GM23338 (cell line): ENCODE results near the gene HLA-DMB. TPM values are rescaled to one million over a fixed set of nuclear protein-coding genes. Genes with fewer than 3 reads are reported as not detected.

ENCODE experiments used
- ATAC-seq: fragments of 200-7000 bp; cut with Tn5 transposase; 3 replicates; pipeline ENCODE4 v1.9.1; 2020
- DNase-seq: peaks from one replicate; pipeline ENCODE4 v3.0.0-alpha.2; 2015; ENCODE audit warnings: low spot score
- H2AFZ ChIP-seq: fragments of 200-600 bp; sonication (generic); 2 replicates; pipeline ENCODE4 v1.8.0; 2016; ENCODE audit warnings: antibody characterized with exemption, mild to moderate bottlenecking, moderate library complexity
- H3F3A ChIP-seq: fragments of 200-600 bp; sonication (generic); replicated peaks from 2 replicates; pipeline ENCODE4 v1.8.0; 2017; ENCODE audit warnings: antibody characterized with exemption, mixed run types, low read depth
- H3K27ac ChIP-seq: fragments of 200-600 bp; sonication (generic); 2 replicates; pipeline ENCODE4 v1.6.1; 2016; ENCODE audit warnings: low read depth
- H3K27me3 ChIP-seq: fragments of 200-600 bp; sonication (generic); 2 replicates; pipeline ENCODE4 v1.8.0; 2016; ENCODE audit warnings: mild to moderate bottlenecking, mixed run types, moderate library complexity; ENCODE audit not compliant: insufficient read depth
- H3K36me3 ChIP-seq: fragments of 200-600 bp; sonication (generic); 2 replicates; pipeline ENCODE4 v1.8.0; 2016; ENCODE audit warnings: mild to moderate bottlenecking; ENCODE audit not compliant: insufficient read depth
- H3K4me1 ChIP-seq: fragments of 200-600 bp; sonication (generic); 2 replicates; pipeline ENCODE4 v1.8.0; 2016; ENCODE audit warnings: mild to moderate bottlenecking, moderate library complexity; ENCODE audit not compliant: insufficient read depth
- H3K4me2 ChIP-seq: fragments of 200-600 bp; sonication (generic); 2 replicates; pipeline ENCODE4 v1.7.1; 2017; ENCODE audit warnings: mixed run types
- H3K4me3 ChIP-seq: fragments of 200-600 bp; sonication (generic); 2 replicates; pipeline ENCODE4 v1.6.1; 2016; ENCODE audit warnings: mixed run types
- H3K79me2 ChIP-seq: fragments of 200-600 bp; sonication (generic); replicated peaks from 2 replicates; pipeline ENCODE4 v1.8.0; 2017; ENCODE audit warnings: mild to moderate bottlenecking; ENCODE audit not compliant: insufficient read depth
- H3K9me2 ChIP-seq: fragments of 200-600 bp; sonication (generic); 2 replicates; pipeline ENCODE4 v1.8.0; 2017; ENCODE audit not compliant: insufficient read depth
- H4K20me1 ChIP-seq: fragments of 200-600 bp; sonication (generic); replicated peaks from 2 replicates; pipeline ENCODE4 v1.8.0; 2017; ENCODE audit warnings: mild to moderate bottlenecking; ENCODE audit not compliant: insufficient read depth
- H3K27ac Mint-ChIP-seq: 2 replicates; pipeline ENCODE4 v1.8.0; 2020; ENCODE audit warnings: inconsistent platforms, mild to moderate bottlenecking, moderate library complexity, mixed read lengths
- H3K27me3 Mint-ChIP-seq: 3 replicates; pipeline ENCODE4 v1.8.0; 2022; ENCODE audit warnings: low read depth, mild to moderate bottlenecking, moderate library complexity, mixed read lengths, inconsistent platforms; ENCODE audit not compliant: insufficient read depth, poor library complexity
- H3K36me3 Mint-ChIP-seq: 3 replicates; pipeline ENCODE4 v1.8.0; 2021; ENCODE audit warnings: low read depth, mild to moderate bottlenecking, inconsistent platforms, moderate library complexity, mixed read lengths
- H3K4me1 Mint-ChIP-seq: 3 replicates; pipeline ENCODE4 v1.8.0; 2020; ENCODE audit warnings: mild to moderate bottlenecking, inconsistent platforms, mixed read lengths
- H3K4me3 Mint-ChIP-seq: 3 replicates; pipeline ENCODE4 v1.8.0; 2021; ENCODE audit warnings: moderate library complexity, mild to moderate bottlenecking, inconsistent platforms, mixed read lengths
- H3K9me3 Mint-ChIP-seq: 3 replicates; pipeline ENCODE4 v1.8.0; 2020; ENCODE audit warnings: moderate library complexity, mild to moderate bottlenecking, inconsistent platforms, mixed read lengths
- CREB1 ChIP-seq: fragments of 250-450 bp; sonication (Bioruptor Pico); IDR thresholded peaks from 2 replicates; pipeline ENCODE4 v1.5.0; 2020; ENCODE audit warnings: low read depth, mild to moderate bottlenecking, moderate library complexity
- EZH2 ChIP-seq: fragments of 200-600 bp; sonication (generic); IDR thresholded peaks from one replicate; pipeline ENCODE4 v1.8.0; 2017; ENCODE audit warnings: antibody characterized with exemption, mild to moderate bottlenecking, low read depth; ENCODE audit not compliant: unreplicated experiment
- EZH2phosphoT487 ChIP-seq: fragments of 200-600 bp; sonication (generic); IDR thresholded peaks from one replicate; pipeline ENCODE4 v1.8.1; 2018; ENCODE audit warnings: antibody characterized with exemption; ENCODE audit not compliant: unreplicated experiment
- JUNB ChIP-seq: IDR thresholded peaks from one replicate; pipeline ENCODE4 v1.6.1; 2016; ENCODE audit warnings: antibody characterized with exemption; ENCODE audit not compliant: unreplicated experiment
- NANOG ChIP-seq: IDR thresholded peaks from 2 replicates; pipeline ENCODE4 v1.6.1; 2016; ENCODE audit warnings: antibody characterized with exemption, borderline replicate concordance
- POLR2AphosphoS5 ChIP-seq: IDR thresholded peaks from 2 replicates; pipeline ENCODE4 v1.6.1; 2016; ENCODE audit warnings: antibody characterized with exemption, low read depth
- STAT1 ChIP-seq: IDR thresholded peaks from one replicate; pipeline ENCODE4 v1.6.1; 2016; ENCODE audit warnings: antibody characterized with exemption; ENCODE audit not compliant: unreplicated experiment
- ZNF114 ChIP-seq: fragments of 250-450 bp; sonication (Bioruptor Pico); IDR thresholded peaks from 2 replicates; pipeline ENCODE4 v1.5.0; 2020; ENCODE audit warnings: mild to moderate bottlenecking, moderate library complexity
- ZNF331 ChIP-seq: fragments of 250-450 bp; sonication (Bioruptor Pico); IDR thresholded peaks from 2 replicates; pipeline ENCODE4 v1.5.0; 2020; ENCODE audit warnings: low read depth, mild to moderate bottlenecking, moderate library complexity
- ZNF462 ChIP-seq: fragments of 250-450 bp; sonication (Bioruptor Pico); IDR thresholded peaks from 2 replicates; pipeline ENCODE4 v1.5.0; 2020; ENCODE audit warnings: mild to moderate bottlenecking, moderate library complexity
- polyA plus RNA-seq: library from polyadenylated mRNA; unstranded; fragments of >200 nt; fragmentation: Nextera tagmentation; extraction: Ambion mirVana; gene quantifications from 2 replicates; pipeline ENCODE4 v1.2.1, GENCODE V29; 2016
- total RNA-seq: library from RNA; depleted of rRNA; stranded (reverse); fragments of >200 nt; shearing (Covaris generic); gene quantifications from 2 replicates; pipeline ENCODE4 v1.2.3, GENCODE V29; 2014
- TF ChIP-seq, protein P1 (sequence below): IDR thresholded peaks from 2 replicates; pipeline ENCODE4 v1.6.1; 2016; ENCODE audit warnings: antibody characterized with exemption
- TF ChIP-seq, protein P2 (sequence below), 2 experiments: fragments of 200-600 bp in 1 of 2; sonication (generic) in 1 of 2; conservative IDR thresholded peaks; 2 replicates each; pipeline versions ENCODE4 v1.5.1 to v1.6.1; 2016 to 2017; ENCODE audit warnings: antibody characterized with exemption in 2 of 2, low read depth in 2 of 2, mild to moderate bottlenecking in 2 of 2, moderate library complexity in 1 of 2
- TF ChIP-seq, protein P3 (sequence below): IDR thresholded peaks from one replicate; pipeline ENCODE4 v1.6.1; 2018; ENCODE audit warnings: antibody characterized with exemption; ENCODE audit not compliant: unreplicated experiment

Gene HLA-DMB
- total and polyA plus RNA-seq, 2 experiments from 2014 or later = 0.70 to 1.6 TPM

DNA sequence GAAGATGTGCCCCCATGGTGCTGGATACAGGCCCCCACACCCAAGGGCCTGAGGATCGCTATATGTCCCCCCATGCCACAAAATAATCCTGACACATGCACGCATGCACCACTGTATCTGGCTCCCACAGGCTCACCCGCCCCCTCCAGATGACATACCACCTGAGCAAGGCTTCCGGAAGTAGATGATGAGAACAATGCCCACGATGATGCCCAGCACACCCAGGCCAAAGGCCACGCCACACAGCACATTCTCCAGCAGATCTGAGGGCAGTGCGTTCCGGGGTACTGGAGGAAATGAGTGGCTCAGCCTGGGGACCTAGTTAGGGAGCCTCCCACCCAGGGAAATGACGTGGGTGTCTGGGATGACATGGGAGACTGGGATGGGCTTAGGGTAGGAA, 8.3 kb upstream of the HLA-DMB start:
- H3K9me3 Mint-ChIP-seq = no peaks in the 10 kb centered on the region

More for the DNA sequence above, 8.3 kb upstream of the HLA-DMB start:
- DNase-seq (no peak), ATAC-seq (no peak)
- Histone ChIP-seq H3K79me2 (no peaks in the 10 kb centered on the region), H3K9me2 (no peaks in the 10 kb centered on the region), H3F3A (no peaks in the 10 kb centered on the region; the same call in 1 of the 2 replicates), H3K36me3 (no peaks in the 10 kb centered on the region), H4K20me1 (no peaks in the 10 kb centered on the region), H3K27ac (no peak overlapping the region), H3K4me1 (peaks cover 8% of the 10 kb centered on the region; the same call in 1 of the 2 replicates), H3K4me3 (no peak overlapping the region), H3K4me2 (no peak overlapping the region), H3K27me3 (no peaks in the 10 kb centered on the region), H2AFZ (no peak overlapping the region)
- TF ChIP-seq EZH2 (no peak), NANOG (no peak), EZH2phosphoT487 (no peak), ZNF114 (no peak), STAT1 (no peak), JUNB (no peak), ZNF462 (CRISPR knock-in tag) (no peak), POLR2AphosphoS5 (no peak), CREB1 (no peak), ZNF331 (no peak)
- TF ChIP-seq, protein P1, sequence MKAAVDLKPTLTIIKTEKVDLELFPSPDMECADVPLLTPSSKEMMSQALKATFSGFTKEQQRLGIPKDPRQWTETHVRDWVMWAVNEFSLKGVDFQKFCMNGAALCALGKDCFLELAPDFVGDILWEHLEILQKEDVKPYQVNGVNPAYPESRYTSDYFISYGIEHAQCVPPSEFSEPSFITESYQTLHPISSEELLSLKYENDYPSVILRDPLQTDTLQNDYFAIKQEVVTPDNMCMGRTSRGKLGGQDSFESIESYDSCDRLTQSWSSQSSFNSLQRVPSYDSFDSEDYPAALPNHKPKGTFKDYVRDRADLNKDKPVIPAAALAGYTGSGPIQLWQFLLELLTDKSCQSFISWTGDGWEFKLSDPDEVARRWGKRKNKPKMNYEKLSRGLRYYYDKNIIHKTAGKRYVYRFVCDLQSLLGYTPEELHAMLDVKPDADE = no peak
- TF ChIP-seq, protein P2, sequence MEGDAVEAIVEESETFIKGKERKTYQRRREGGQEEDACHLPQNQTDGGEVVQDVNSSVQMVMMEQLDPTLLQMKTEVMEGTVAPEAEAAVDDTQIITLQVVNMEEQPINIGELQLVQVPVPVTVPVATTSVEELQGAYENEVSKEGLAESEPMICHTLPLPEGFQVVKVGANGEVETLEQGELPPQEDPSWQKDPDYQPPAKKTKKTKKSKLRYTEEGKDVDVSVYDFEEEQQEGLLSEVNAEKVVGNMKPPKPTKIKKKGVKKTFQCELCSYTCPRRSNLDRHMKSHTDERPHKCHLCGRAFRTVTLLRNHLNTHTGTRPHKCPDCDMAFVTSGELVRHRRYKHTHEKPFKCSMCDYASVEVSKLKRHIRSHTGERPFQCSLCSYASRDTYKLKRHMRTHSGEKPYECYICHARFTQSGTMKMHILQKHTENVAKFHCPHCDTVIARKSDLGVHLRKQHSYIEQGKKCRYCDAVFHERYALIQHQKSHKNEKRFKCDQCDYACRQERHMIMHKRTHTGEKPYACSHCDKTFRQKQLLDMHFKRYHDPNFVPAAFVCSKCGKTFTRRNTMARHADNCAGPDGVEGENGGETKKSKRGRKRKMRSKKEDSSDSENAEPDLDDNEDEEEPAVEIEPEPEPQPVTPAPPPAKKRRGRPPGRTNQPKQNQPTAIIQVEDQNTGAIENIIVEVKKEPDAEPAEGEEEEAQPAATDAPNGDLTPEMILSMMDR (conservative IDR thresholded peaks at IDR 0.05; ENCODE audit: low read depth in 2 of 2) = no peak
- TF ChIP-seq, protein P3, sequence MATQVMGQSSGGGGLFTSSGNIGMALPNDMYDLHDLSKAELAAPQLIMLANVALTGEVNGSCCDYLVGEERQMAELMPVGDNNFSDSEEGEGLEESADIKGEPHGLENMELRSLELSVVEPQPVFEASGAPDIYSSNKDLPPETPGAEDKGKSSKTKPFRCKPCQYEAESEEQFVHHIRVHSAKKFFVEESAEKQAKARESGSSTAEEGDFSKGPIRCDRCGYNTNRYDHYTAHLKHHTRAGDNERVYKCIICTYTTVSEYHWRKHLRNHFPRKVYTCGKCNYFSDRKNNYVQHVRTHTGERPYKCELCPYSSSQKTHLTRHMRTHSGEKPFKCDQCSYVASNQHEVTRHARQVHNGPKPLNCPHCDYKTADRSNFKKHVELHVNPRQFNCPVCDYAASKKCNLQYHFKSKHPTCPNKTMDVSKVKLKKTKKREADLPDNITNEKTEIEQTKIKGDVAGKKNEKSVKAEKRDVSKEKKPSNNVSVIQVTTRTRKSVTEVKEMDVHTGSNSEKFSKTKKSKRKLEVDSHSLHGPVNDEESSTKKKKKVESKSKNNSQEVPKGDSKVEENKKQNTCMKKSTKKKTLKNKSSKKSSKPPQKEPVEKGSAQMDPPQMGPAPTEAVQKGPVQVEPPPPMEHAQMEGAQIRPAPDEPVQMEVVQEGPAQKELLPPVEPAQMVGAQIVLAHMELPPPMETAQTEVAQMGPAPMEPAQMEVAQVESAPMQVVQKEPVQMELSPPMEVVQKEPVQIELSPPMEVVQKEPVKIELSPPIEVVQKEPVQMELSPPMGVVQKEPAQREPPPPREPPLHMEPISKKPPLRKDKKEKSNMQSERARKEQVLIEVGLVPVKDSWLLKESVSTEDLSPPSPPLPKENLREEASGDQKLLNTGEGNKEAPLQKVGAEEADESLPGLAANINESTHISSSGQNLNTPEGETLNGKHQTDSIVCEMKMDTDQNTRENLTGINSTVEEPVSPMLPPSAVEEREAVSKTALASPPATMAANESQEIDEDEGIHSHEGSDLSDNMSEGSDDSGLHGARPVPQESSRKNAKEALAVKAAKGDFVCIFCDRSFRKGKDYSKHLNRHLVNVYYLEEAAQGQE = no peak
- Mint-ChIP-seq H3K27ac (no peak overlapping the region), H3K36me3 (no peaks in the 10 kb centered on the region), H3K27me3 (peaks cover 2% of the 10 kb centered on the region), H3K4me1 (peaks cover 22% of the 10 kb centered on the region), H3K4me3 (no peak overlapping the region)
